ENCODE data around the gene HHLA2. TPM values are rescaled to one million over a fixed set of nuclear protein-coding genes. Genes with fewer than 3 reads are reported as not detected.

The HHLA2 gene
- total RNA-seq, 1 donor from 2014 or later = not detected

- ATAC-seq = no peak
Measured at GRCh38 chr3:108394016-108394415, 97.7 kb downstream of the HHLA2 start.

- ATAC-seq = no peak
Measured at GRCh38 chr3:108394563-108394962, 98.2 kb downstream of the HHLA2 start.

- ATAC-seq = no peak
Measured at GRCh38 chr3:108396336-108396735, 100.0 kb downstream of the HHLA2 start.

- no peak for ATAC-seq
Measured at GRCh38 chr3:108398510-108398909, 102.2 kb downstream of the HHLA2 start.

GRCh38 chr3:108401836-108402235 is 105.5 kb downstream of the HHLA2 start:
- ATAC-seq = no peak

GRCh38 chr3:108403198-108403597 is 106.8 kb downstream of the HHLA2 start:
- ATAC-seq = no peak

- ATAC-seq = no peak
Measured at GRCh38 chr3:108403686-108404345, 107.5 kb downstream of the HHLA2 start.

- ATAC-seq = no peak
Measured at GRCh38 chr3:108404368-108404767, 108.0 kb downstream of the HHLA2 start.

GRCh38 chr3:108406063-108406660 is 109.8 kb downstream of the HHLA2 start:
- ATAC-seq = no peak

GRCh38 chr3:108406661-108407206 is 110.4 kb downstream of the HHLA2 start:
- ATAC-seq = peak; percentile 75

GRCh38 chr3:108407886-108408285 is 111.5 kb downstream of the HHLA2 start:
- ATAC-seq = no peak

GRCh38 chr3:108408883-108409799 is 112.8 kb downstream of the HHLA2 start:
- peak; percentile 30 for ATAC-seq

- ATAC-seq = peak; percentile 41
Measured at GRCh38 chr3:108409800-108410178, 113.4 kb downstream of the HHLA2 start.

- ATAC-seq = no peak
Measured at GRCh38 chr3:108410531-108410984, 114.2 kb downstream of the HHLA2 start.

GRCh38 chr3:108412121-108412750 is 115.9 kb downstream of the HHLA2 start:
- ATAC-seq = peak; percentile 75

- no peak for ATAC-seq
Measured at GRCh38 chr3:108414007-108414406, 117.7 kb downstream of the HHLA2 start.

GRCh38 chr3:108415661-108416060 is 119.3 kb downstream of the HHLA2 start:
- ATAC-seq = no peak

GRCh38 chr3:108416111-108416869 is 119.9 kb downstream of the HHLA2 start:
- no peak for ATAC-seq

GRCh38 chr3:108420926-108421325 is 124.6 kb downstream of the HHLA2 start:
- peak; percentile 97 for ATAC-seq
